ENCODE results near the gene RAB3IP.

Gene RAB3IP

DNA sequence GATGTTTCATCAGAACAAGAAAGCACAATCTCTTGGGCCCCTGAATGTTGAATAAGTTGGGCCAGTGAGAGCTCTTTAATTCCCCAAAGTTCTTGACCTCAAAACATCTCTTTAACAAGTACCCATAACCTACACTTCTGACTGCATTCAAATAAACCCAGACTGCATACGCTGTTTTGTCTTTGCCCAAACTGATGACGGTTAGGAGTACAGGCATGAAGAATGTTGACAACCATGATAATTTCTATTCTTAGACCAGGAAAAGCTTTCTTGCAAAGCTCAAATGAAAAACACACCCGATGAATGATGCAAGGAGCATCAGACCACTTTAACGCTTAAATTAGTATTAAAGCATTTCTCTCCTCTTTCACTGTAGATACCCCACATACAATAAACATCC lies 11.7 kb upstream of the RAB3IP start:
- TF ChIP-seq ZBTB7A (IDR thresholded peaks at IDR 0.05; ENCODE audit: low read depth), result no peak
- TF ChIP-seq YY1 (IDR thresholded peaks at IDR 0.05; ENCODE audit: low read depth), result no peak
- no peak for TF ChIP-seq TAF1 (IDR thresholded peaks at IDR 0.05; ENCODE audit: low read depth)

DNA sequence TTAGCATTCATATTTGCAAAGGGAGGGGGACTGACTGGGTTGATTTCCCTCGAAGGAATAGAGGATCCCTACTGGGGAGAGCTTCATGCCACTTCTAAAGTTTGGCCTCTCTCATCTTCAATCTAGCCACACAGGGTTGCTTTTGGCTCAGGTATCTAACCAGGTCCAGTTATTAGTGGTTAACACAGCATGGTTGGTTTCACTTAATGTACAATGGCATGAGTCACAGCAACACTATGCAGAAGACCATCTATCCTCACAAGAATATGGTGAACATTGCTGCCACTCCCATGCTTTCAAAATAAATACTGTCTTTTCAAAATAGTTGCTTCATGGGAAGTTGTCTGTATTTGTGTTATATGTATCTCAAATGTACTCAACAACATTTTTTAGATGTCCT lies 6.6 kb upstream of the RAB3IP start:
- TF ChIP-seq, protein P1, sequence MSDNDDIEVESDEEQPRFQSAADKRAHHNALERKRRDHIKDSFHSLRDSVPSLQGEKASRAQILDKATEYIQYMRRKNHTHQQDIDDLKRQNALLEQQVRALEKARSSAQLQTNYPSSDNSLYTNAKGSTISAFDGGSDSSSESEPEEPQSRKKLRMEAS (IDR thresholded peaks at IDR 0.05), result peak; percentile 39; the same call in 1 of the 2 replicates
- TF ChIP-seq YY1 (IDR thresholded peaks at IDR 0.05; ENCODE audit: low read depth) (peak; percentile 64; the same call in 1 of the 2 replicates), TAF1 (IDR thresholded peaks at IDR 0.05; ENCODE audit: low read depth) (no peak), NFIC (IDR thresholded peaks at IDR 0.05) (peak; percentile 86), EP300 (IDR thresholded peaks at IDR 0.05; ENCODE audit: borderline replicate concordance) (peak; percentile 71; the same call in 1 of the 2 replicates), TEAD4 (IDR thresholded peaks at IDR 0.05) (peak; percentile 84), TCF12 (IDR thresholded peaks at IDR 0.05; ENCODE audit: low read depth) (peak; percentile 76)
- TF ChIP-seq, protein P2, sequence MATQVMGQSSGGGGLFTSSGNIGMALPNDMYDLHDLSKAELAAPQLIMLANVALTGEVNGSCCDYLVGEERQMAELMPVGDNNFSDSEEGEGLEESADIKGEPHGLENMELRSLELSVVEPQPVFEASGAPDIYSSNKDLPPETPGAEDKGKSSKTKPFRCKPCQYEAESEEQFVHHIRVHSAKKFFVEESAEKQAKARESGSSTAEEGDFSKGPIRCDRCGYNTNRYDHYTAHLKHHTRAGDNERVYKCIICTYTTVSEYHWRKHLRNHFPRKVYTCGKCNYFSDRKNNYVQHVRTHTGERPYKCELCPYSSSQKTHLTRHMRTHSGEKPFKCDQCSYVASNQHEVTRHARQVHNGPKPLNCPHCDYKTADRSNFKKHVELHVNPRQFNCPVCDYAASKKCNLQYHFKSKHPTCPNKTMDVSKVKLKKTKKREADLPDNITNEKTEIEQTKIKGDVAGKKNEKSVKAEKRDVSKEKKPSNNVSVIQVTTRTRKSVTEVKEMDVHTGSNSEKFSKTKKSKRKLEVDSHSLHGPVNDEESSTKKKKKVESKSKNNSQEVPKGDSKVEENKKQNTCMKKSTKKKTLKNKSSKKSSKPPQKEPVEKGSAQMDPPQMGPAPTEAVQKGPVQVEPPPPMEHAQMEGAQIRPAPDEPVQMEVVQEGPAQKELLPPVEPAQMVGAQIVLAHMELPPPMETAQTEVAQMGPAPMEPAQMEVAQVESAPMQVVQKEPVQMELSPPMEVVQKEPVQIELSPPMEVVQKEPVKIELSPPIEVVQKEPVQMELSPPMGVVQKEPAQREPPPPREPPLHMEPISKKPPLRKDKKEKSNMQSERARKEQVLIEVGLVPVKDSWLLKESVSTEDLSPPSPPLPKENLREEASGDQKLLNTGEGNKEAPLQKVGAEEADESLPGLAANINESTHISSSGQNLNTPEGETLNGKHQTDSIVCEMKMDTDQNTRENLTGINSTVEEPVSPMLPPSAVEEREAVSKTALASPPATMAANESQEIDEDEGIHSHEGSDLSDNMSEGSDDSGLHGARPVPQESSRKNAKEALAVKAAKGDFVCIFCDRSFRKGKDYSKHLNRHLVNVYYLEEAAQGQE (IDR thresholded peaks at IDR 0.05; ENCODE audit: low read depth), result no peak
- TF ChIP-seq, protein P3, sequence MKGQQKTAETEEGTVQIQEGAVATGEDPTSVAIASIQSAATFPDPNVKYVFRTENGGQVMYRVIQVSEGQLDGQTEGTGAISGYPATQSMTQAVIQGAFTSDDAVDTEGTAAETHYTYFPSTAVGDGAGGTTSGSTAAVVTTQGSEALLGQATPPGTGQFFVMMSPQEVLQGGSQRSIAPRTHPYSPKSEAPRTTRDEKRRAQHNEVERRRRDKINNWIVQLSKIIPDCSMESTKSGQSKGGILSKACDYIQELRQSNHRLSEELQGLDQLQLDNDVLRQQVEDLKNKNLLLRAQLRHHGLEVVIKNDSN (IDR thresholded peaks at IDR 0.05), result no peak

DNA sequence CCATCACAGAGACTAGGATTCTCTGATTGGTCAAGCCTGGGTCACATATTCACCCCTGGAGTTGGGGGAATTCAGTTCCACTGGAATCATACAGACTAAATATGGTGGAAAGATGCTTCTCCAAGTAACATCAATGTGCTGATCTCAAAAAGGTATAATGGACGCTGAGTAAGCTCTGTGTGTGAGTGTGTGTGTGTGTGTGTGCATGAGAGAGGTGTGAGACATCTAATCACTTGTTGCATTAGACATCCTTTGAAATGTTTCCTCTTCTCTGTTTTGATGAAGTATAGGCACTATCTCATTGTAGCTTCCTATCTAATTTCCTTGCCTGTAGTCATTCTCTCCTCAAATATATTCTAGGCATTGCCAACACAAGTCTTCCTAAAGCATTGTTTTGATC lies 5.0 kb upstream of the RAB3IP start:
- TF ChIP-seq NFIC (IDR thresholded peaks at IDR 0.05) (no peak), TEAD4 (IDR thresholded peaks at IDR 0.05) (no peak), RAD21 (IDR thresholded peaks at IDR 0.05; ENCODE audit: low read depth) (no peak), EP300 (IDR thresholded peaks at IDR 0.05; ENCODE audit: borderline replicate concordance) (no peak), TAF1 (IDR thresholded peaks at IDR 0.05; ENCODE audit: low read depth) (no peak), CEBPB (IDR thresholded peaks at IDR 0.05) (no peak), TCF12 (IDR thresholded peaks at IDR 0.05; ENCODE audit: low read depth) (no peak), CREB1 (IDR thresholded peaks at IDR 0.05; ENCODE audit: low read depth) (no peak), ZBTB7A (IDR thresholded peaks at IDR 0.05; ENCODE audit: low read depth) (no peak), FOXM1 (IDR thresholded peaks at IDR 0.05; ENCODE audit: borderline replicate concordance, low read depth) (no peak), EGR1 (IDR thresholded peaks at IDR 0.05) (no peak), YY1 (IDR thresholded peaks at IDR 0.05; ENCODE audit: low read depth) (no peak)
- TF ChIP-seq, protein P2 (IDR thresholded peaks at IDR 0.05; ENCODE audit: low read depth), result no peak
- TF ChIP-seq, protein P1 (IDR thresholded peaks at IDR 0.05), result no peak

DNA sequence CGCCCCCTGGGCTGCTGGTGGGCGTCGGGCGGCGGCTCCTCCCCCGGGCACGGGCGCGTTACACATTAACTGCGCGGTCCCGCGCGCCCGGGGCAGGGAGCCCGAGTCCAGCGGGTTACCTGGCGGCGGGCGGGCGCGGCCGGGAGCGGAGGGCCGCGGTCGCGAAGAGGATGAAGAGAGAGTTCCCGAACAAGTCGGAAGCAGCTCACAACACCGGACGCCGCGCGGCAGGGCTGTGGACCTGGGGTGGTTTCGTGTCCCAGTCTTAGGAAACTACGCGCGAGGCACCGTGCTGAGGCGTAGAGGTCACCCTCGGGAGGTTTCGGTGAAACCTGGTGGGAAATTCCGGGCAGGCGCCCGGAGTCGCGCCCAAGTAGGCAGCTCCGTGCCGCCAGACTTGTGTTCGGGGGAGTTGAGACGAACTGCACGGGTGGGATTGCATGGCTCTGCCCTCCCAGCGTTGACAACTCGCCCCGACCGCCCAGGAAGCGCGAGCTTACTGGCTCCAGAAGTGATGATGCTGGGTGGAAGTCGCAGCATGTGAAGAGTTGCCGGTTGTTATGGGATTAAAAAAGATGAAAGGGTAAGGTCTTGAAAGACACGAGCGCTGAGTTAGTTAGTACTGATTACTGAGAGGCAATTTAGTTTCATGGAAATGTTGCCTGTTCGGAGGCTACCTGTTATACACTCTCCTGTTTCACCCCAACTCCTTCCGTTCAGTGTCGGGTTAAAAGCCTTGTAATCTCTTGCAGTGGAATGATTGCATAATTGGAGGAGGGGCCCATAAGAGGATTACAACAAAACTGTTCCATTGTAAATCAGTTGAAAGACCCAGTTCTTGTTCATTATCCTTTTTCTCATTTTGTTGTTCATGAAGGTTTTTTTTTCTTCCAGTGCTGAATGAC lies 879 bp downstream of the RAB3IP start:
- TF ChIP-seq, protein P1 (IDR thresholded peaks at IDR 0.05), result peak; percentile 33; the same call in 1 of the 2 replicates
- TF ChIP-seq CEBPB (IDR thresholded peaks at IDR 0.05) (peak; percentile 97), TCF12 (IDR thresholded peaks at IDR 0.05; ENCODE audit: low read depth) (0 out of 2 replicates have a peak, but pooled peaks have one; percentile 15), TEAD4 (IDR thresholded peaks at IDR 0.05) (no peak)

DNA sequence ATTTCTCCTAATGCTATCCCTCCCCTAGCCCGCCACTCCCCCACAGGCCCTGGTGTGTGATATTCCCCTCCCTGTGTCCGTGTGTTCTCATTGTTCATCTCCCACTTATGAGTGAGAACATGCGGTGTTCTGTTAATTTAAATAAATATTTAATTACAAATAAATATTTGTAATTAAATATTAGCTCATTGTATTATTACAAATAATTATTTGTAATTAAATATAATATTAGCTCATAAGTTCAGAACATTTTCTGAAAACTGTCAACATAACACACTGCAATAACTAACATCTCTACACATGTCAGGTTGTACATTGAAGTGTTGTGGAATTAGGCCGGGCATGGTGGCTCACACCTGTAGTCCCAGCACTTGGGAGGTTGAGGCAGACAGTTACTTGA lies 5.4 kb downstream of the RAB3IP start:
- TF ChIP-seq, protein P1 (IDR thresholded peaks at IDR 0.05), result no peak
- no peak for TF ChIP-seq FOXM1 (IDR thresholded peaks at IDR 0.05; ENCODE audit: borderline replicate concordance, low read depth)
- TF ChIP-seq NFIC (IDR thresholded peaks at IDR 0.05), result no peak
- no peak for TF ChIP-seq TCF12 (IDR thresholded peaks at IDR 0.05; ENCODE audit: low read depth)
- TF ChIP-seq CEBPB (IDR thresholded peaks at IDR 0.05), result no peak
- TF ChIP-seq RAD21 (IDR thresholded peaks at IDR 0.05; ENCODE audit: low read depth), result no peak

DNA sequence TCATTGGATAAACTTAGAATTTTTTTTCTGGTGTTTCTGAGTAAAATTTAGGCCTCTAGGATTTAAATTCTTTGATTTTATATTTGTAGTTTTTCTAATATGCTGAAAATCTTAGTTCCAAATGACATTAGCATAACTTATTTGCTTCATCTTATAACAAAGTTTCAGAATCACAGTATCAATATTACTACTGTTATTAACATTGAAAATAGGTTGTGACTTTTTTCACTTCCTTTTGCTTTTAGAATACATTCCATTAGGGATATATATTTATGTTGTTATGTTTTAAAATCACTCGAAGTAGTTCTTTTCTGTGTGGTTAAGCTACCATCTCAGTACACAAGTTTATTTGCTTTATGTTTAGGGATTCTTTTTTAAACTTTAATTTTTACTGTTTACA lies 12.8 kb downstream of the RAB3IP start:
- TF ChIP-seq FOXM1 (IDR thresholded peaks at IDR 0.05; ENCODE audit: borderline replicate concordance, low read depth) (no peak), EGR1 (IDR thresholded peaks at IDR 0.05) (no peak), TAF1 (IDR thresholded peaks at IDR 0.05; ENCODE audit: low read depth) (no peak), TCF12 (IDR thresholded peaks at IDR 0.05; ENCODE audit: low read depth) (no peak), CREB1 (IDR thresholded peaks at IDR 0.05; ENCODE audit: low read depth) (no peak), NFIC (IDR thresholded peaks at IDR 0.05) (no peak), CEBPB (IDR thresholded peaks at IDR 0.05) (no peak)
- TF ChIP-seq, protein P1 (IDR thresholded peaks at IDR 0.05), result no peak
